HG02642 (cell line): Measurements from ENCODE around the gene PTPN18.
"Not testable (repeated sequence)": the region's sequence is repeated elsewhere in the genome, so short reads cannot be mapped to it uniquely, and the experiment has no call there.

Experiments used
- ATAC-seq: cut with Tn5 transposase; IDR thresholded peaks from one replicate; pipeline ENCODE4 v1.9.1; 2021; ENCODE audit warnings: mild to moderate bottlenecking; ENCODE audit not compliant: unreplicated experiment, poor library complexity

Gene PTPN18

GRCh38 chr2:130418845-130419244 lies 63.0 kb downstream of the PTPN18 start:
- not testable (repeated sequence) for ATAC-seq
